Left hindlimb (tissue), 1 donor: ENCODE measurements around the gene PCDHGA7.
"Not testable (repeated sequence)": the region's sequence is repeated elsewhere in the genome, so short reads cannot be mapped to it uniquely, and the experiment has no call there.

Source experiments
- DNase-seq: peaks from one replicate; pipeline ENCODE4 v3.0.0-alpha.2; 2018

Gene PCDHGA7

DNA sequence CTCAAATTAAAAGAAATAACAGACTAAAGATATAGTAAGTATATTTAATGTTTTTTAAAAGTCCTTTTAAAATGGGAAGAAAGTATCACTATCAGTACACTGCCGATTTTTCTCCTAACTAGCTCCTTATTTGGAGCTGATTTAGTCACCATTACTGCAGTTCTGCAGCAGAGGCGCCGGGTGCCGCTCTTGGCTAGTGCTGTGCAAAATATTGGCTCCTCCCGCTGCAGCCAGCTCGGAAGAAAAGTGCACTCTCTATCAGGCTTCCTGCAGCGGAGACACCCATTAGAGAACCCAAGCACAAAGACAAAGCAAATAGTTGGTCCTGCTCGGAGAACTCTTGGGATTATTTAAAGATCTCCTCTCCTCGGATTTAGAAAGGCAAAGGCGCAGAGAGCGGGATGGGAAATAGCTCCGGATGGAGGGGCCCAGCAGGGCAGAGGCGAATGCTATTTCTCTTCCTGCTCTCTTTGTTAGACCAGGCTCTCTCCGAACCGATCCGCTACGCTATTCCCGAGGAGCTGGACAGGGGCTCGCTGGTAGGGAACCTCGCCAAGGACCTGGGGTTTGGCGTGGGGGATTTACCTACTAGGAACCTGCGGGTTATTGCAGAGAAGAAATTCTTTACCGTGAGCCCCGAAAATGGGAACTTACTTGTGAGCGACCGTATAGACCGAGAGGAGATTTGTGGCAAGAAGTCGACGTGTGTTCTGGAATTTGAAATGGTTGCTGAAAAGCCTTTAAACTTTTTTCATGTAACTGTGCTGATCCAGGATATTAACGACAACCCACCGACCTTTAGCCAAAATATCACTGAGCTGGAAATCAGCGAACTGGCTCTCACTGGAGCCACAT, 12.3 kb upstream of the PCDHGA7 start, which contains the start of gene PCDHGB3:
TSS of gene PCDHGB3 (plus strand) at position 249 of the 855 bp plus-strand sequence. CDS start at position 402, 153 bp downstream.
- no peak for DNase-seq

DNA sequence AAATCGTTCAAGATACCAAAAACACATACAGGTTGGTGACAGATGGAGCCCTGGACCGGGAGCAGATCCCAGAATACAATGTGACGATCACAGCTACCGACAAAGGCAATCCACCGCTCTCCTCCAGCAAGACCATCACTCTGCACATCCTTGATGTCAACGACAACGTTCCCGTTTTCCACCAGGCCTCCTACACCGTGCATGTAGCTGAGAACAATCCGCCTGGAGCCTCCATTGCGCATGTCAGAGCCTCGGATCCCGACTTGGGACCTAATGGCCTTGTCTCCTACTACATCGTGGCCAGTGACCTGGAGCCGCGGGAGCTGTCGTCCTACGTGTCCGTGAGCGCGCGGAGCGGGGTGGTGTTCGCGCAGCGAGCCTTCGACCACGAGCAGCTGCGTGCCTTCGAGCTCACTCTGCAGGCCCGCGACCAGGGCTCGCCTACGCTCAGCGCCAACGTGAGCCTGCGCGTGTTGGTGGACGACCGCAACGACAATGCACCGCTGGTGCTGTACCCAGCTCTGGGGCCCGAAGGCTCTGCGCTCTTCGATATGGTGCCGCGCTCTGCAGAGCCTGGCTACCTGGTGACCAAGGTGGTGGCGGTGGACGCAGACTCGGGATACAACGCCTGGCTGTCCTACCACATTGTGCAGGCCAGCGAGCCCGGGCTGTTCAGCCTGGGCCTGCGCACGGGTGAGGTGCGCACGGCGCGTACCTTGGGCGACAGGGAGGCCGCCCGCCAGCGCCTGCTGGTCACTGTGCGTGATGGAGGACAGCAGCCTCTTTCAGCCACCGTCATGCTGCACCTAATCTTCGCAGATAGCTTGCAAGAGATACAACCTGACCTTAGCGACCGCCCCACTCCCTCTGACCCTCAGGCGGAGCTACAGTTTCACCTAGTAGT, 10.7 kb upstream of the PCDHGA7 start:
- DNase-seq: no peak

DNA sequence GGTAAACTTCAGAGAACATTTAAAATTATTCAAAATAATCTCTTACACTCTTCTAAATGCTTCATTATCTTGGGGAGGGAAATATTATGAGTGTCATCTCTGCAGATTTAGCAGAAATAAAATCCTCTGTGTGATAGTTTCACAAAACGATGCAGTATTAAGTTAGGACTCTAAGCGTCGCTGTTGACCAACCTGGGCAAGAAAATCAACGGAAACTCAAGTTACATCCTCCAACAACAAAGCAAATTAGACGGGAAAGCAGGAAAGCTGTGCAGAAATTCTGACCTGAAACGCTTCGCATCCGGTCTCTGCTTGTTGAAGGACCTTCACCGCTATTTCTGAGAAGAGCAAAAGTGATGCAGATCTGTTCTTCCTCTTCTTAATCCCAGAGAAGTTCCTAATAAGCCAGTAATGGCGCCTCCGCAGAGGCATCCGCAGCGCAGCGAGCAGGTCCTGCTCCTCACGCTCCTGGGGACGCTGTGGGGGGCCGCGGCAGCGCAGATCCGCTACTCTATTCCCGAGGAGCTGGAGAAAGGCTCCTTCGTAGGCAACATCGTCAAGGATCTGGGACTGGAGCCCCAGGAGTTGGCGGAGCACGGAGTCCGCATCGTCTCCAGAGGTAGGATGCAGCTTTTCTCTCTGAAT, 8.7 kb upstream of the PCDHGA7 start, which contains the start of gene PCDHGA6:
TSS of gene PCDHGA6 (plus strand) at position 219 of the 645 bp plus-strand sequence. CDS start at position 412, 193 bp downstream.
- no peak for DNase-seq

DNA sequence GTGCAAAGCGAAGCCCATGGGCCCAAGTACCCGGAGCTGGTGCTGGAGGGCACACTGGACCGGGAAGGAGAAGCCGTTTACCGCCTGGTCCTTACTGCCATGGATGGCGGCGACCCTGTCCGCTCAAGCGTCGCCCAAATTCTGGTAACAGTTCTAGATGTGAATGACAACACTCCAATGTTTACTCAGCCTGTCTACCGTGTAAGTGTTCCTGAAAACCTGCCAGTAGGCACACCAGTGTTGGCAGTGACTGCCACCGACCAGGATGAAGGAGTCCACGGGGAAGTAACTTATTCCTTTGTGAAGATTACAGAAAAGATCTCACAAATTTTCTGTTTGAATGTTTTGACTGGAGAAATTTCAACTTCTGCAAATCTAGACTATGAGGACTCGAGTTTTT, 7.9 kb upstream of the PCDHGA7 start:
- DNase-seq: no peak

DNA sequence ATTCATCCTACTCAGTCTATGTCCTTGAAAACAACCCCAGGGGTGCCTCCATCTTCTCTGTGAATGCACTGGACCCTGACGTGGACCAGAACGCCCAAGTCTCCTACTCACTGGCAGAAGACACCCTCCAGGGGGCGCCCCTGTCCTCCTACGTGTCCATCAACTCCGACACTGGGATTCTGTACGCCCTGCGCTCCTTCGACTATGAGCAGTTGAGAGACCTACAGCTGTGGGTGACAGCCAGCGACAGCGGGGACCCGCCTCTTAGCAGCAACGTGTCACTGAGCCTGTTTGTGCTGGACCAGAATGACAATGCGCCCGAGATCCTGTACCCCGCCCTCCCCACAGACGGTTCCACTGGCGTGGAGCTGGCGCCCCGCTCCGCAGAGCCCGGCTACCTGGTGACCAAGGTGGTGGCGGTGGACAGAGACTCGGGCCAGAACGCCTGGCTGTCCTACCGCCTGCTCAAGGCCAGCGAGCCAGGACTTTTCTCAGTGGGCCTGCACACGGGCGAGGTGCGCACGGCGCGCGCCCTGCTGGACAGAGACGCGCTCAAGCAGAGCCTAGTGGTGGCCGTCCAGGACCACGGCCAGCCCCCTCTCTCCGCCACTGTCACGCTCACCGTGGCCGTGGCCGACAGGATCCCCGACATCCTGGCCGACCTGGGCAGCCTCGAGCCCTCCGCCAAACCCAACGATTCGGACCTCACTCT, 6.9 kb upstream of the PCDHGA7 start:
- not testable (repeated sequence) for DNase-seq

DNA sequence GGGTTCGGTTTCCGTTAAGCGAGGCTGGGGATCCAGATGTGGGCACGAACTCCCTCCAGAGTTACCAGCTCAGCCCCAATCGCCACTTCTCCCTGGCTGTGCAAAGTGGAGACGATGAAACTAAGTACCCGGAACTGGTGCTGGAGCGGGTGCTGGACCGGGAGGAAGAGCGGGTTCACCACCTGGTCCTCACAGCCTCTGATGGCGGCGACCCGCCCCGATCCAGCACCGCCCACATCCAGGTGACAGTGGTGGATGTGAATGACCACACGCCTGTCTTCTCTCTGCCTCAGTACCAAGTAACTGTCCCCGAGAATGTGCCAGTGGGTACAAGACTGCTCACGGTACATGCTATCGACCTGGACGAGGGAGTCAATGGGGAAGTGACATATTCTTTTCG, 803 bp downstream of the PCDHGA7 start:
- no peak for DNase-seq

DNA sequence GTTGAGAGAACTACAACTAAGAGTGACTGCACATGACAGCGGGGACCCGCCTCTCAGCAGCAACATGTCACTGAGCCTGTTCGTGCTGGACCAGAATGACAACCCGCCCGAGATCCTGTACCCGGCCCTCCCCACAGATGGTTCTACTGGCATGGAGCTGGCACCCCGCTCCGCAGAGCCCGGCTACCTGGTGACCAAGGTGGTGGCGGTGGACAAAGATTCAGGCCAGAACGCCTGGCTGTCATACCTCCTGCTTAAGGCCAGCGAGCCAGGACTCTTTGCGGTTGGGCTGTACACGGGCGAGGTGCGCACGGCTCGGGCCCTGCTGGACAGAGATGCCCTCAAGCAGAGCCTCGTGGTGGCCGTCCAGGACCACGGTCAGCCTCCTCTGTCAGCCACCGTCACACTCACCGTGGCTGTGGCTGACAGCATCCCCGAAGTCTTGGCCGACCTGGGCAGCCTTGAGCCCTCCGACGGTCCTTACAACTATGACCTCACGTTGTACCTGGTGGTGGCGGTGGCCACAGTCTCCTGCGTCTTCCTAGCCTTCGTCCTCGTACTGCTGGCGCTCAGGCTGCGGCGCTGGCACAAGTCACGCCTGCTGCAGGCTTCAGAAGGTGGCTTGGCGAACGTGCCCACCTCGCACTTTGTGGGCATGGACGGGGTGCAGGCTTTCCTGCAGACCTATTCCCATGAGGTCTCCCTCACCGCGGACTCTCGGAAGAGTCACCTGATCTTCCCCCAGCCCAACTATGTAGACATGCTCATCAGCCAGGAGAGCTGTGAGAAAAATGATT, 2.1 kb downstream of the PCDHGA7 start:
- DNase-seq: no peak

DNA sequence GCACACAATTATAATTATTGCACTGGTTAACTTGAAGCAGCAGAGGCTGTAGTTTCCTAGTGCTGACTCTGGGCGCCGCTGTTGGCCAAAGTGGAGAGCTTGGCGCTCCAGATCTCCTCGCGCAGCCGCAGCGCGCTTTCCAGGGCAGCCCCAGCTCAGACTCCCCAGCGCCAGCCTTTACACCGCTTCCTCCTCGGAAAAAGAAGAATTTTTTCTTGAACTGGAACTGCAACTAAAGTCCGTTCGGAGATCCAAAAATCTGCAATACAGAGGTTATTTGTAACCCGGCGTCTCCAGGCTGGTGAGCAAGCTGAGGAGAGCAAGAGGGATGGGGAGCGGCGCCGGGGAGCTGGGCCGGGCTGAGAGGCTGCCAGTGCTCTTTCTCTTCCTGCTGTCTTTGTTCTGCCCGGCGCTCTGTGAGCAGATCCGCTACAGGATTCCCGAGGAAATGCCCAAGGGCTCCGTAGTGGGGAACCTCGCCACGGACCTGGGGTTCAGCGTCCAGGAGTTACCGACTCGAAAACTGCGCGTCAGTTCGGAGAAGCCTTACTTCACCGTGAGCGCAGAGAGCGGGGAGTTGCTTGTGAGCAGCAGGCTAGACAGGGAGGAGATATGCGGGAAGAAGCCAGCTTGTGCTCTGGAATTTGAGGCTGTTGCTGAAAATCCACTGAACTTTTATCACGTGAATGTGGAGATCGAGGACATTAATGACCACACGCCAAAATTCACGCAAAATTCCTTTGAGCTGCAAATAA, 5.2 kb downstream of the PCDHGA7 start, which contains the start of gene PCDHGB4:
TSS of gene PCDHGB4 (plus strand) at position 142 of the 755 bp plus-strand sequence. CDS start at position 329, 187 bp downstream.
- DNase-seq: not testable (repeated sequence)

DNA sequence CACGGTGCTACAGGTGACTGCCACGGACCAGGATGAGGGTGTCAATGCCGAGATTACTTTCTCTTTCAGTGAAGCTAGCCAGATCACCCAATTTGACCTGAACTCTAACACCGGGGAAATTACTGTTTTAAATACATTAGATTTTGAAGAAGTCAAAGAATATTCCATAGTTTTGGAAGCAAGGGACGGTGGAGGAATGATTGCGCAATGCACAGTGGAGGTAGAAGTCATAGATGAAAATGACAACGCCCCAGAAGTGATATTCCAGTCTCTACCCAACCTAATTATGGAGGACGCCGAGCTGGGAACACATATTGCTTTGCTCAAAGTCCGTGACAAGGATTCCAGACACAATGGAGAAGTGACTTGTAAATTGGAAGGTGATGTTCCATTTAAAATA, 6.1 kb downstream of the PCDHGA7 start:
- no peak for DNase-seq

DNA sequence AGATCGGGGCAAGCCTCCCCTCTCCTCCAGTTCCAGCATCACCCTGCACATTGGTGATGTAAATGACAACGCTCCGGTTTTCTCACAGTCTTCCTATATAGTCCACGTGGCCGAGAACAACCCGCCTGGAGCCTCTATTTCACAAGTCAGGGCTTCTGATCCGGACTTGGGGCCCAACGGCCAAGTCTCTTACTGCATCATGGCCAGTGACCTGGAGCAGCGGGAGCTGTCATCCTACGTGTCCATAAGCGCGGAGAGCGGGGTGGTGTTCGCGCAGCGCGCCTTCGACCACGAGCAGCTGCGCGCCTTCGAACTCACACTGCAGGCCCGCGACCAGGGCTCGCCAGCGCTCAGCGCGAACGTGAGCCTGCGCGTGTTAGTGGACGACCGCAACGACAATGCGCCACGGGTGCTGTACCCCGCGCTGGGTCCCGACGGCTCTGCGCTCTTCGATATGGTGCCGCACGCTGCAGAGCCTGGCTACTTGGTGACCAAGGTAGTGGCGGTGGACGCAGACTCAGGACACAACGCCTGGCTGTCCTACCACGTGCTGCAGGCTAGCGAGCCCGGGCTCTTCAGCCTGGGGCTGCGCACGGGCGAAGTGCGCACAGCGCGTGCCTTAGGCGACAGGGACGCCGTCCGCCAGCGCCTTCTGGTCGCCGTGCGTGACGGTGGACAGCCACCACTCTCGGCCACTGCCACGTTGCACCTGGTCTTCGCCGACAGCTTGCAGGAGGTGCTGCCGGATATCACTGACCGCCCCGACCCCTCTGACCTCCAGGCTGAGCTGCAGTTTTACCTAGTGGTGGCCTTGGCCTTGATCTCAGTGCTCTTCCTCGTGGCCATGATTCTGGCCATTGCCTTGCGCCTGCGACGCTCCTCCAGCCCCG, 6.9 kb downstream of the PCDHGA7 start:
- DNase-seq: no peak

DNA sequence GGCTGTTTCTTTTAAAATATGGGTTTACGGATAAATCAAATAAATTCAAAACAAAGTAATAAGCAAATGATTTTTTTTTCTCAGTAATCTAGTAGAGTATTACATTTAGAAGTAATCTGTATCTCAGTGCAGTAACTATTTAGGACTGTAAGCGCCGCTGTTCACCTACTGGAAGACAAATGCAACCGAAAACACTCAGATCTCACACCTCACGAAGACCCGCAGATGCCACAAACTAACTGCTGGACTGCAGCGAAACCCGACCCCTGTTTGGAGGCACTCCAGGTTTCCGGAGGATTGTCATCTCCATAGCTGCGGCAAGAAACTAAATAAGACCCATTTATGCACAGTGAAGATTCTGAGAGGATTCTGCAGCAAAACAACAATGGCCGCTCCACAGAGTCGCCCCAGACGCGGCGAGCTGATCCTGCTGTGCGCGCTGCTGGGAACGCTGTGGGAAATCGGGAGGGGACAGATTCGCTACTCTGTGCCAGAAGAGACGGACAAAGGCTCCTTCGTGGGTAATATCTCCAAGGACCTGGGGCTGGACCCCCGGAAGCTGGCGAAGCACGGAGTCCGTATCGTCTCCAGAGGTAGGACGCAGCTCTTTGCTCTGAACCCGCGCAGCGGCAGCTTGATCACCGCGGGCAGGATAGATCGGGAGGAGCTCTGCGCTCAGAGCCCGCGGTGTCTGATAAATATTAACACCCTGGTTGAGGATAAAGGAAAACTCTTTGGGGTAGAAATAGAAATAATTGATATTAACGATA, 10.1 kb downstream of the PCDHGA7 start, which contains the start of gene PCDHGA8:
TSS of gene PCDHGA8 (plus strand) at position 205 of the 770 bp plus-strand sequence. CDS start at position 386, 181 bp downstream.
- DNase-seq: no peak

DNA sequence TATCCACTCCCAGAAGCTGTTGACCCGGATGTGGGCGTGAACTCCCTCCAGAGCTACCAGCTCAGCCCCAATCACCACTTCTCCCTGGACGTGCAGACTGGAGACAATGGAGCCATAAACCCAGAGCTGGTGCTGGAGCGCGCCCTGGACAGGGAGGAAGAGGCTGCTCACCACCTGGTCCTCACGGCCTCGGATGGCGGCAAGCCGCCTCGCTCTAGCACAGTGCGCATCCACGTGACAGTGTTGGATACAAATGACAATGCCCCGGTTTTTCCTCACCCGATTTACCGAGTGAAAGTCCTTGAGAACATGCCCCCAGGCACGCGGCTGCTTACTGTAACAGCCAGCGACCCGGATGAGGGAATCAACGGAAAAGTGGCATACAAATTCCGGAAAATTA, 10.7 kb downstream of the PCDHGA7 start:
- no peak for DNase-seq

DNA sequence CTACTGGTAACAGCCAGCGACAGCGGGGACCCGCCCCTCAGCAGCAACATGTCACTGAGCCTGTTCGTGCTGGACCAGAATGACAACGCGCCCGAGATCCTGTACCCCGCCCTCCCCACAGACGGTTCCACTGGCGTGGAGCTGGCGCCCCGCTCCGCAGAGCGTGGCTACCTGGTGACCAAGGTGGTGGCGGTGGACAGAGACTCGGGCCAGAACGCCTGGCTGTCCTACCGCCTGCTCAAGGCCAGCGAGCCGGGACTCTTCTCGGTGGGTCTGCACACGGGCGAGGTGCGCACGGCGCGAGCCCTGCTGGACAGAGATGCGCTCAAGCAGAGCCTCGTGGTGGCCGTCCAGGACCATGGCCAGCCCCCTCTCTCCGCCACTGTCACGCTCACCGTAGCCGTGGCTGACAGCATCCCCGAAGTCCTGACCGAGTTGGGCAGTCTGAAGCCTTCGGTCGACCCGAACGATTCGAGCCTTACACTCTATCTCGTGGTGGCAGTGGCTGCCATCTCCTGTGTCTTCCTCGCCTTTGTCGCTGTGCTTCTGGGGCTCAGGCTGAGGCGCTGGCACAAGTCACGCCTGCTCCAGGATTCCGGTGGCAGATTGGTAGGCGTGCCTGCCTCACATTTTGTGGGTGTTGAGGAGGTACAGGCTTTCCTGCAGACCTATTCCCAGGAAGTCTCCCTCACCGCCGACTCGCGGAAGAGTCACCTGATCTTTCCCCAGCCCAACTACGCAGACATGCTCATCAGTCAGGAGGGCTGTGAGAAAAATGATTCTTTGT, 12.1 kb downstream of the PCDHGA7 start:
- DNase-seq: not testable (repeated sequence)

DNA sequence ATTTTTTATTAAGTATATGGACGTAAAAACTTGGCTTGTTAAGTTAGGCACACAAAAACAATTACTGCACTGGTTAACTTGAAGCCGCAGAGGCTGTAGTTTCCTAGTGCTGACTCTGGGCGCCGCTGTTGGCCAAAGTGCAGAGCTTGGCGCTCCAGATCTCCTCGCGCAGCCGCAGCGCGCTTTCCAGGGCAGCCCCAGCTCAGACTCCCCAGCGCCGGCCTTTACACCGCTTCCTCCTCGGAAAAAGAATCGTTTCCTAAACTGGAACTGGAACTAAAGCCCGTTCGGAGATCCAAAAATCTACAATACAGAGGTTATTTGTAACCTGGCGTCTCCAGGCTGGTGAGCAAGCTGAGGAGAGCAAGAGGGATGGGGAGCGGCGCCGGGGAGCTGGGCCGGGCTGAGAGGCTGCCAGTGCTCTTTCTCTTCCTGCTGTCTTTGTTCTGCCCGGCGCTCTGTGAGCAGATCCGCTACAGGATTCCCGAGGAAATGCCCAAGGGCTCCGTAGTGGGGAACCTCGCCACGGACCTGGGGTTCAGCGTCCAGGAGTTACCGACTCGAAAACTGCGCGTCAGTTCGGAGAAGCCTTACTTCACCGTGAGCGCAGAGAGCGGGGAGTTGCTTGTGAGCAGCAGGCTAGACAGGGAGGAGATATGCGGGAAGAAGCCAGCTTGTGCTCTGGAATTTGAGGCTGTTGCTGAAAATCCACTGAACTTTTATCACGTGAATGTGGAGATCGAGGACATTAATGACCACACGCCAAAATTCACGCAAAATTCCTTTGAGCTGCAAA, 15.4 kb downstream of the PCDHGA7 start, which contains the start of gene PCDHGB5:
TSS of gene PCDHGB5 (plus strand) at position 192 of the 796 bp plus-strand sequence. CDS start at position 373, 181 bp downstream.
- not testable (repeated sequence) for DNase-seq

DNA sequence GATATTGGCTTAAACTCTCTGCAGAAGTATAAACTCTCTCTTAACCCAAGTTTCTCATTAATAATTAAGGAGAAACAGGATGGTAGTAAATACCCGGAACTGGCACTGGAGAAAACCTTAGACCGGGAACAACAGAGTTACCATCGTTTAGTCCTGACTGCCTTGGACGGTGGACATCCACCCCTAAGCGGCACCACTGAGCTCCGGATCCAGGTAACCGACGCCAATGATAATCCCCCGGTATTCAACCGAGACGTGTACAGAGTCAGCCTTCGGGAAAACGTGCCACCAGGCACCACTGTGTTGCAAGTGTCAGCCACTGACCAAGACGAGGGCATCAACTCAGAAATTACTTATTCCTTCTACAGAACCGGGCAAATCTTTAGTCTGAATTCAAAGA, 16.1 kb downstream of the PCDHGA7 start:
- no peak for DNase-seq

DNA sequence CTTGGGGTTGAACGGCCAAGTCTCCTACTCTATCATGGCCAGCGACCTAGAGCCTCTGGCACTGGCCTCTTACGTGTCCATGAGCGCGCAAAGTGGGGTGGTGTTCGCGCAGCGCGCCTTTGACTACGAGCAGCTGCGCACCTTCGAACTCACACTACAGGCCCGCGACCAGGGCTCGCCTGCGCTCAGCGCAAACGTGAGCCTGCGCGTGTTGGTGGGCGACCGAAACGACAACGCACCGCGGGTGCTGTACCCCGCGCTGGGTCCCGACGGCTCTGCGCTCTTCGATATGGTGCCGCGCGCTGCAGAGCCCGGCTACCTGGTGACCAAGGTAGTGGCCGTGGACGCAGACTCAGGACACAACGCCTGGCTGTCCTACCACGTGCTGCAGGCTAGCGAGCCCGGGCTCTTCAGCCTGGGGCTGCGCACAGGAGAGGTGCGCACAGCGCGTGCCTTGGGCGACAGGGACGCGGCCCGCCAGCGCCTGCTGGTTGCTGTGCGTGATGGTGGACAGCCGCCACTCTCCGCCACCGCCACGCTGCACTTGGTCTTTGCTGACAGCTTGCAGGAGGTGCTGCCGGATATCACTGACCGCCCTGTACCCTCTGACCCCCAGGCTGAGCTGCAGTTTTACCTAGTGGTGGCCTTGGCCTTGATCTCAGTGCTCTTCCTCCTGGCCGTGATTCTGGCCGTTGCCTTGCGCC, 17.2 kb downstream of the PCDHGA7 start:
- no peak for DNase-seq
